HG02610 (cell line): Measurements from ENCODE around the gene TRIM28.

Experiments used
- ATAC-seq: cut with Tn5 transposase; IDR thresholded peaks from one replicate; pipeline ENCODE4 v1.9.1; 2021; ENCODE audit warnings: mild to moderate bottlenecking, moderate library complexity; ENCODE audit not compliant: unreplicated experiment

Gene TRIM28

GRCh38 chr19:58559275-58560006 is 15.6 kb downstream of the TRIM28 start:
- no peak for ATAC-seq

GRCh38 chr19:58560007-58560887 is 16.4 kb downstream of the TRIM28 start:
- ATAC-seq: no peak

DNA sequence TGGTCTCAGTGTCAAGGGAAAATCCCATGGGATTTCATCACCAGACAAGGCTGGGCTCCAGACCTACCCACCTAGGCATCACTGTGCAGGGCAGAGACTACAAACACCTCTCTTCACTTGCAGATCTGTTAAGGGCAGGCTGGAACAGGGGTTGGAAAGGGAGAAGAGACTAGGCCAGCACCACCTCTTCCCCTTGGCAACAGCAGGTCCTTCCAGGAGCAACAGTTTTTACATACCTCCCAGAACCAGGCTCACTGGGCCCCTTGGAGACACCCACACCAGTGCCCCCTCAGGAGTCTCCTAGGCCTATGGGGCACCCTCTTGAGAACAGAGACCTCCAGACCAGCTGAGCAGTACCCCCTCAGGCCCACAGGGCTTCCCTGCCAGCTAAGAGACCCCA is 17.1 kb downstream of the TRIM28 start:
- ATAC-seq: no peak

DNA sequence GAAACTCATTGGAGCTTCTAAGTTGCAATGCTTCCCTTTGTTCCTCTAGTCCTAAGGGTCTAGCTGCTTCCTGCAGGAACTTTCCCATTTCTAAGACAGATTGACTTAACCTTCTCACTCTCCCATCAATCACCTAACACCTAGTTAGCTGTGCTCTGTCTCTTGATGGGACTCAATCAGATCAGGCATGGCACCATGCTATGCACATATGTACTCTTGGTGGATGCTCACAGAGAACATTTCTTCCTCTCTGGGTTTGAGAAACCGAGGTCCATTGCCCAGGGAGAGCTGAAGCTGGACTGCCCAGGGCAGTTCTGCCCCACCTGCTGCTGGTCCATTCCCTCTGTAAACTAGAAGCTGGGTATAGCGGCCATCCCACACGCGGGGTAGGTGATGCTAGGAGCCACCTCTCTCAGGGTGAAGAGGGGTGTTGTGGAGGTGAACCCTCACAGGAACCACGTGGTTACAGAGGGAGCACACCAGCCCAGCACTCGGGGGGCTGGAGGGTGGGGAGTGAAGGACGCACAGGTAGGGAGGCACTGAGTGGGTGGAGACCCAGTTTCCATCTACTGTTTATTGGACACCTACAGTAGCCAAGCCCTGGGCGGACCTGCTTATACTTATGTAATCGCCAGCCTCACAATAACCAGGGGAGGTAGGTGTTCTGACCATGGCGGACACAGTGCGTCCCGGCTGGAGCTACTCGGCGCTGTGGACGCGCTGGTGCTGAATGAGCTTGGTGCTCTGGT is 17.7 kb downstream of the TRIM28 start:
- ATAC-seq: no peak

DNA sequence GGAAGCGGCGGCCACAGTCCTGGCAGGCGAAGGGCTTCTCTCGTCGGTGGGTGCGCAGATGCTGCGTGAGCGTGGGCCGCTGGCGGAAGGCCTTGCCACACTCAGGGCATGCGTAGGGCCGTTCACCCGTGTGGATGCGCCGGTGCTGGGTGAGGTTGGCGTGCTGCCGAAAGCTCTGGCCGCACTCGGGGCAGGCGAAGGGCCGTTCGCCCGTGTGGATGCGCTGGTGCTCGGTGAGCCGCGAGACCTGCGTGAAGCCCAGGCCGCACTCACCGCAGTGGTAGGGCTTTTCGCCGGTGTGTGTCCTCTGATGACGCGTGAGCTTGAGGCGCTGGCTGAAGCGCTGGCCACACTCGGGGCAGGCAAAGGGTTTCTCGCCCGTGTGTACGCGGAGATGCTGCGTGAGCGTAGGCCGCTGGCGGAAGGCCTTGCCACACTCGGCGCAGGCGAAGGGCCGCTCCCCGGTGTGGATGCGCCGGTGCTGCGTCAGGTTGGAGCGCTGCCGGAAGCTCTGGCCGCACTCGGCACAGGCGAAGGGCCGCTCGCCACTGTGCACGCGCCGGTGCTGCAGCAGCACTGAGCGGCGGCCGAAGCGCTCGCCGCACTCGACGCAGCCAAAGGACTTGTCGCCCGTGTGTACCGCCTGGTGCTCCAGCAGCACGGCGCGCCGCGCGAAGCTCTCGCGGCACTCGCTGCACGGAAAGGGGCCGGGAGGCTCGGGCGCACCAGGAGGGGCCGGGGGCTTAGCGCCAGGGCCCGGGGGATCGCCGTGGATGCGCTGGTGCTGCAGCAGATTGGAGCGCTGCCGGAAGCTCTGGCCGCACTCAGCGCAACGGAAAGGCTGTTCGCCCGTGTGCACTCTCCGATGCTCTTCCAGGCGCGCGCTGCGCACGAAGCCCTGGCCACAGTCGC is 18.5 kb downstream of the TRIM28 start:
- no peak for ATAC-seq

DNA sequence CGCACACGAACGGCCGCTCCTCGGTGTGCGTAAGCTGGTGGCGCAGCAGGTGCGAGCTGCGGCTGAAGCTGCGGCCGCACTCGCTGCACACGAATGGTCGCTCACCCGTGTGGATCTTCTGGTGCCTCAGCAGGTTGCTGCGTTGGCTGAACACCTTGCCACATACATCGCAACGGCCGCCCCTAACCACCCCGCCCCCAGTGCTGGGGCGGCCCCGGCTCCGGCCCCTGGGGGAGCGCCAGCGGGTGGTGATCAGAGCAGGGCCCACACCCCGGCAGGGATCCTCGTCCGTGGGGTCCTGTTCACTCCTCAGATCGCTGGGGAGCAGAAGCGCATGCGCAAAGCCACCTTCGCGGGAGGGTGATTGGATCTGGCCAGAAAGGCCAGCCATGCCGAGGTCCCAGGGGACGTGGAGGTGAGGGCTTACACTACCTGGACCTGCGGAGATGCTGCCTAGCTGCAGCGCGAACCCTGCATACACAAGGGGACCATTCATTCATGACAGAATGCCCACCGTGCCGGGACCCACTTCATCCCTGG is 19.2 kb downstream of the TRIM28 start:
- no peak for ATAC-seq

GRCh38 chr19:58563823-58564222 is 20.0 kb downstream of the TRIM28 start:
- ATAC-seq: no peak

DNA sequence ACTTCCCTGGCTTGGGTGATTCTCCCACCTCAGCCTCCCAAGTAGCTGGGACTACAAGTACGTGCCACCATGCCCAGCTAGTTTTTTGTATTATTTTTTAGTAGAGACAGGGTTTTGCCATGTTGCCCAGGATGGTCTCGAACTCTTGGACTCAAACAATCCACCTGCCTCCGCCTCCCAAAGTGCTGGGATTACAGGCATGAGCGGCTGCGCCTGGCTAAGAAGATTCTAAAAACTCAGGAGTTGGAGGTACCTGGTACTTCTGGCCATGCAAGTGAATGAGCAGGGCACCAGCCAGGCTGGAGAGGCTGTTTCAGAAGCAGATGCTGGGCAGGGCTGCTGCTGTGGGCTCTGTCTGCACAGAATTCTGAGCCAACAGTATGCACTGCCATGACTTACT is 23.1 kb downstream of the TRIM28 start:
- ATAC-seq: no peak

GRCh38 chr19:58568453-58569130 is 24.7 kb downstream of the TRIM28 start:
- ATAC-seq: no peak

DNA sequence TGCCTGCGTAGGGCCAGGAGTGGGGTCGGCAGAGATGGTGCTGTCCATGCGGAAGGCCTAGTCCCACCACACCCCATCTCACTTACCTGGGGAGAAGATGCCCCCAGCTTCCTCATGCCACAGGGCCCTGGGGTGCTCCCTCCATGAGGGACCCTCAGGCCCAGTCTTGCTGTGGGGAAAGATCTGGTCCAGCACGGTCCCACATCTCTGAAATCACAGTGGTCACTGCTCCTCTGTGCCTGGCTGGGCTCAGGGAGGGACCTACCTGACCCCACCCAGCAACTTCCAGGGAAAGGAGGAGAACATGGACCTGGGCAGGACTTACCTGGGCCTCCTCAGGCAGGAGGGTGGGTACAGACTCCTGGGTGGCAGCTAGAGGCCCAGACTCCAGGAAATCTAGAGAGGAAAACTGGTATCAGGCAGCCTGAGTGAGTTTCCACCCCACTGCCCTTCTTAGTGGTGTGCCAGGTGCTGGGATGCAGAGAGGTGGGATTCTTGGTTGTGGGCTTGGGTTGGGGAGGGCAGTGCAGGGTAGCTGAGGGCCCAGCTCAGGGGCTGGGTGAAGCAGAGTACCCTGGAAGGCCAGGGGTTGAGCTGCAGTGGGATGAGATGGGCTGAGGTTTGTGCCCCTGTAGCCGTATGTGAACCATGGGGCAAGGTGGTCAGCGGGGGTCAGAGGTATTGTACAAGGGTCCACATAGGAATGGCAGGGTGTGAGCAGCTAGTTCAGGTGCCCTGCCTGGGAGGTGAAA is 25.5 kb downstream of the TRIM28 start:
- ATAC-seq: no peak

DNA sequence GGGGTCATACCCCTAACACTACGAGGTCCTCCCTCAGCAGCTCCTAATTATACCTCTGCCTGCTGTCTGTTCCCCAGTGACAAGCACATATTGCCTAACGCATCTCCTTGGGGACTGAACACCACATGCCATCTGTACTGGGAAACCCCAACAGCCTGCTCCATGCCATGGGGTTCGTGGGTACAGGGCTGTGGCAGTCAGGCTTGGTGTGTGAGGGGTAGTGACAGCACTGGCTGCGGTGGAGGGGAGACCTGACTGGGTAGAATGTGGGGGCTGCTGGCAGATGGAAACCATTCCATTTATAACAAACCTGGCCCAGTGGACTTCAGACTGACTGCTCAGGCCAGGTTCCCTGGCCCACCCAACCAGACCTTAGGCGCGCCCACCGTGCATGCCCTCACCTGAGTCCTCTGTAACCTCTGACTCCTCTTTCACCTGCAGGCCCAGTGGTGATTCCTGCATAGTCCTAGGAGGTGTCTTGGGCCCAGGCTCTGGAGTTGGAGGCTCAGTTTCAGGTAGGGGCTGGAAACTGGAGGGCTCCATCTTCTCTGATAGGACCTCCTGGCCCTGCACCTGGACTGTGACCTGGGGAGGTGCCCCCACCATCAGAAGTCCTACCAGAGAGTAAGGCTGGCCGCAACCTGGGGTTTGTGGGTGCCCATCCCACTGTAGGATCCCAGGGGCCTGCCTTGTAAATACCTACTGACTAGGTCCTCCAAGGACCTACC is 26.2 kb downstream of the TRIM28 start:
- no peak for ATAC-seq

DNA sequence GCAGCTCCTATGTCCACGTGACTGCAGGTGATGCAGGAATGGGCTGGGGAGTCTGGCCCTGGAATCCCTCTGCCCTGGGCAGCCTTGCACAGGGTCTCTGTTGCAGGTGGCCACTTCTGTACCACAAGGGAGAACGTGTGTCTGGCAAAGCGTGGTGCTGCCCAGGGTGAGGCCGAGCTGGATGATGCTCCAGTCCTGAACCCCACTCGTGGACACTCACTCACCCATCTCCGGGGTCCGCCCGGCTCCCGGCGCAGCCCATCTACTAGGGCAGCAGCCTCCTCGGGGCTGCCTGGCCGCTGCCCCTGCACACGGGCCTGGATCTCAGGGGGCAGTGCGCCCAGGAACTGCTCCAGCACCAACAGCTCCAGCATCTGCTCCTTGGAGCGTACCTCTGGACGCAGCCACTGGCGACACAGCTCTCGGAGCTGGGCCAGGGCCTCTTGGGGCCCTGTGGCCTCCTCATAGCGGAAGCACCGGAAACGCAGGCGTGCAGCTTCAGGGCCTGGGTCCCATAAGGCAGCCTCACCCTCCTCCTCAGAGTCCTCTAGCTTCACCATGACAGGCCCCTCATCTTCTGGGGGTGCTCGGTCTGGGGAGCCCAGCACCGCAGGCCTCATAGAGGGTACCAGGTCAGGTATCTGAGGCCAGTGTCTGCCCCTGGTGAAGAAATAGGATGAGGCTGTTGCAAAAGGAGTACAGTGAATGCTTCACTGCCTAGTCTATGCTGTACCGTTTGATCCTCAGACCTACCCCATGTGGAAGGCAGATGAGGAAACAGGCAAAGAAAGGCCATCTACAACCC is 27.1 kb downstream of the TRIM28 start:
- no peak for ATAC-seq

DNA sequence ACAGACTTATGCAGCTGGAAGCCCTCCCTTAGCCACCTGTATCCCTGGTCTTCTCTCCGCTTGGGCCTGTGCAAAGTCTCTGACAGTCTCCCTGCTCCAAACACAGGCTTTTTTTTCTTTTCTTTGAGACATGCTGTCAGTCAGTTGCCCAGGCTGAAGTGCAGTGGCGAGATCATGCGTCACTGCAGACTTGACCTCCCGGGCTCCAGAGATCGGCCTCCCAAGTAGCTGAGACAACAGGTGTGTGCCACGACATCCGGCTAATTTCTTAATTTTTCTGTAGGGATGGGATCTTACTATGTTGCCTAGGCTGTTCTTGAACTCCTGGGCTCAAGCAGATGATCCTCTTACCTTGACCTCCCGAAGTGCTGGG is 27.7 kb downstream of the TRIM28 start:
- ATAC-seq: no peak

GRCh38 chr19:58572026-58572817 is 28.4 kb downstream of the TRIM28 start:
- ATAC-seq: no peak

DNA sequence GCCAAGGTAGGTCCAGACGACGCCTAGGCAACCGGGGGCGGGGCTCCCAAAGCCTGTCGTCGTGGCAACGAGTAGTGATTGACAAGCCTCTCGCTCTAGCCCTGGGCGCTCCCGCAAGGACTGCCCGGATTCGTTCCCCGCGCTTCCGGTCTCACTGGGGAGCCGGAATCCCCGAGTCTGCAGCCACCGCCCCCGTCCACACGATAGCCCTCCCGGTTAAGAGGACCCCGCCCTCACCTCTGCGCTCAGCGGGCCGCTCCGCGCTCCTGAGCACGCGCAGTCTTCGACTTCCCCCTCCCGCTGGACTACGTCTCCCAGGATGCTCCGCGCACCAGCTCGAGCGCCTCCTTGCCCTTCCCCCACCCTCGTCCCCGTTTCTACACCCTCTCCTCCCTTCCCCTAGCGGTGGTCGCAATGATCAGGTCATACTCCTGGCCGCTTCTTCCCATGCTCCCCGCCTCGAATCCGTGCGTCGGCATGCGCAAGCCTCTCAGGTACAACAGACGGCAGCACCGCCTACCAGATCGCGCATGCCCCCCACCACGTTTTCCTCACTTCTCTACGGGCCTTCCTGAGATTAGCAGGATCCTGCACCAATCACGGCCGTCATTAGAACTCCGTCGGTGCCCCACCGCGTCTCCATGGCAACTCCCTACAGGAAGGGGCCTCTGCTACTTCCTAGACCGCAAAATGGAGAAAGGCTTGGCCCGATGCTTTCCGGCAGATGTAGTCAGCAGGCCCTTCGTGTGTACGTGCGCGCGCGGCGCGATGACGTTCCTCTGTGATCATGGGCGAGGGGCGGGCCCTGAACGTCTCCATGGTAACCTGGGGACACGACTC is 29.2 kb downstream of the TRIM28 start, which contains the start of gene MZF1:
Gene MZF1 (minus strand): TSS at position 518 of the 840 bp plus-strand sequence. CDS start 1,946 bp downstream, outside the sequence.
- ATAC-seq: peak; percentile 56
